Activated CD4-positive, alpha-beta T cell treated with anti-CD3 and anti-CD28 coated beads for 48 hours (primary cell): ENCODE data around the gene C1orf122.
"Not testable (repeated sequence)": the region's sequence is repeated elsewhere in the genome, so short reads cannot be mapped to it uniquely, and the experiment has no call there.

Source experiments
- DNase-seq: peaks from one replicate; pipeline ENCODE4 v3.0.0-alpha.2; 2020

C1orf122 gene

GRCh38 chr1:37807555-37808368, at the start of gene C1orf122, which contains the start of gene YRDC:
Gene C1orf122 (plus strand): TSS chr1:37807790. CDS start chr1:37808405, 615 bp downstream.
Gene YRDC (minus strand): TSS chr1:37808208. CDS start chr1:37808180, 28 bp downstream.
- DNase-seq: peak; percentile 96

DNA sequence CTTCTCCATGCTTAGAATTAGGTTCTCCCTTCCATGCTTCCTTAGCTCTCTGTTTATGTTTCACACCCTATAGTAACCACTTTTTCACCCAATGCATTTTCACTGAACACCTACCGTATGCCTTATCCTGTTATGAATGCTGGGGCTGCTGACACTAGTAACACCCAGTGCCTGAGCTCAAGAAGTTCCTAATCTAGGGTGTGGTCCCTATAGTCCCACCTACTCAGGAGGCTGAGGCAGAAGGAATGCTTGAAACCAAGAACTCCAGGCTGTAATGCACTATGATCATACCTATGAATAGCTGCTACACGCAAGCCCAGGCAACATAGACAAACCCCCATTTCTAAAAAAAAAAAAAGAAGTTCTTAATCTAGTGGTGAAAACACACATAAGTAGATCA, 48.1 kb upstream of the C1orf122 start:
- no peak for DNase-seq

DNA sequence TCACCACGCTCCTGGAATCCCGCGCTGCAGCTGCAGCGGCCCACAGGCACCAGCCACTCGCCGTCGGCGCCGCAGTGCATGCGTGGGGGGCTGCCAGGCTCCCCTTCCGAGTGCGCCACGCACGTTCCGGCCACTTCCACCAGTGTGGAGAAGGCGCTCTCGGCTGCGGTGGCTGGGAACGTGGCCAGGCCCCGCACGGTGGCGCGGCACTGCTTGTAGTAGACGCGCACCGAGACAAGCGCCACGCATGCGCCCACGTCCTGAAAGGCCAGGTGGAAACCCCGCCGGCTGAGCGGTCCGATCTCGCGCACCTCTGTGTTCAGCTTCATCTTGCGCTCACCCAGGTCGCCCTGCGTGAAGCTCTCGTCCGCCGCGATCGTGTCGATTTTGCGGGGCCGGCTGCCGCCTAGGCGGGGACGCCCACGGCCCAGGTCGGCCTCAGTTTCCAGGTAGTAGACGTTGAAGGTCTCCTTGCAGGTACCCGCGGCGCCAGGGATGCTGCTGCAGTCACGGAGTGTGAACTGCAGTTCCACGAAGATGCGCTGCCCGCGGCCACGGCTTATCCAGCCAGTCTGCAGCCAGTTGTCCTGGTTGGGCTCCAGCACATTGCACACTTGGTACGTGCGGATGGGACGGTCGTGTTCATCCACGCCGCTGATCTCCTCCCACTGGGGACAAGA, 46.0 kb upstream of the C1orf122 start:
- DNase-seq: no peak

GRCh38 chr1:37762516-37762915, 45.1 kb upstream of the C1orf122 start:
- no peak for DNase-seq

DNA sequence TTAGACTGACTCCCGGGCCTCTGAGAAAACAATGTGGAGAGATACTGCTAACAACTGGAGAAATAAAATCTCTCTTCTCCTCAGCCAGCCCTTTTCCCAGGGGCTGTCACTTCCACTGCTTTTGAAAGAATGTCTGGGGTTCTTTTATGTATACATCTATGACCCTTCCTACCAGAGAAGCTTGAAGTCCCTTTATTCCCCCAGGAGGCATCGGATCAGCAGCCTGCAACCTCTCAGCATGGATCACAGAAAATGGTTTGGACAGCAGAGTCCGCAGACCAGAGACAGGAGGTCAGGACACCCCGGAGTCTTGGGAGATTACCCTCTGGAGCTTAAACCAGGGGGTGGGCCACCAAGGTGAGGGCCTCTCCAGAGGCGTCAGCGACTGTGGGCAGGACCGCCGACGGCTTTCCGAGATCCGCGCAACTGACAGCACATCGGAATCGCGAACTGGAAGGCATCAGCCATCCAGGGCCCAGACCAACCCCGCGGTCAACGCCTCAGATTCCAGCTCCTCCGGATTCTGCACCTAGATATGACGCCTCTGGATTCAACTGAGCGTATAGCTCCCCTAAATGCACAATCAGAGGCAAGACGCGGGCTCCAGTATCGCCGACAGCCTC, 43.7 kb upstream of the C1orf122 start:
- no peak for DNase-seq

- DNase-seq: peak; percentile 76
These were observed 43.2 kb upstream of the C1orf122 start for GRCh38 chr1:37764414-37764825.

DNA sequence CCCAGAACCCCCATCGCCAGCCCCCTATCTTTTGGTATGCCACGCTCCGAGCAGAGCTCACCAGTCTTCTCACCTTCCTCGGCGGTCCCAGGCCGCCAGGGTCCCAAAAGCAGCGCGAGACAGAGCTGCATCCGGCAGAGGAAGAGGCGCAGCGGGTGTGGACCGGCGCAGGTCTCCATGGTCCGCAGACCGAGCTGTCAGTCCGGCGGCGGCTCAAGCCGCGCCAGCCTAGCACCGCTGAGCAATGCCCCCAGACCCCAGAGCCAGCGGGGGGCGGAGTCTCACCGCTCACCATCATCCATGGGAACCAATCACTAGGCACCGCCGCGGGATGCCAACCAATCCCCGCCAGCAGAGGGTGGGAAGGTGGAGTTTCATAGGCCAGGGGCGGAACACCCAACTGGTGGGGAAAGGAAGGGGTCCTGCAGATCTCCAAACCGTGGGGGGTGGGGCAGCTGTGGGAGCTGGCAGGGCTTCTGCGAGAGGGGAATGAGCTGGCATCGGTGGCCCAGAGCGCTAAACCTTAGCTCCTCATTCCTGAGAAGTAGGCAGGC, 42.6 kb upstream of the C1orf122 start, which contains the start of gene EPHA10:
TSS of gene EPHA10 (minus strand) at position 233 of the 554 bp plus-strand sequence. CDS start at position 179, 54 bp downstream.
- no peak for DNase-seq

GRCh38 chr1:37765916-37766664, 41.5 kb upstream of the C1orf122 start:
- DNase-seq: peak; percentile 59

DNA sequence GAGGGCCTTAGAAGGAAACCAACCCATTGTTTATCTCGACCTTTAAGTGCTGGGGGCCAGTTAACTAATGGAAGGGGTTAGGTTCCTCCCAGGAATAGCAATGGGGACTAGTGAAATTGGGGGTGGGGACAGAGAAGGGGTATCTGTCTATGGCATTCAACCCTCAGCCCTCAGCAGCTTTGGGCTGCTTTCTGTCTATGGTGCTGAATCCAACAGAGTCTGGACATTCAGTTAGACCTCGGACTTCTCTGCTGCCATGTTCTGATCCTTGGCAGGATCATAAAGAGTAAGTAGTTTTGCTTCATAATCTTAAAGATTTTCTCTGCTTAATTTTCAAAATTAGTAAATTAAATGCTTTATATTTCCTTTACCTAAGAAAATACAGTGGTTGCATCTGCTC, 40.1 kb upstream of the C1orf122 start:
- no peak for DNase-seq

DNA sequence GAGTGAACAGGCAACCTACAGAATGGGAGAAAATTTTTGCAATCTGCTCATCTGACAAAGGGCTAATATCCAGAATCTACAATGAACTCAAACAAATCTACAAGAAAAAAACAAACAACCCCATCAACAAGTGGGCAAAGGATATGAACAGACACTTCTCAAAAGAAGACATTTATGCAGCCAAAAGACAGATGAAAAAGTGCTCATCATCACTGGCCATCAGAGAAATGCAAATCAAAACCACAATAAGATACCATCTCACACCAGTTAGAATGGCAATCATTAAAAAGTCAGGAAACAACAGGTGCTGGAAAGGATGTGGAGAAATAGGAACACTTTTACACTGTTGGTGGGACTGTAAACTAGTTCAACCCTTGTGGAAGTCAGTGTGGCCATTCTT, 36.1 kb upstream of the C1orf122 start:
- DNase-seq: not testable (repeated sequence)

DNA sequence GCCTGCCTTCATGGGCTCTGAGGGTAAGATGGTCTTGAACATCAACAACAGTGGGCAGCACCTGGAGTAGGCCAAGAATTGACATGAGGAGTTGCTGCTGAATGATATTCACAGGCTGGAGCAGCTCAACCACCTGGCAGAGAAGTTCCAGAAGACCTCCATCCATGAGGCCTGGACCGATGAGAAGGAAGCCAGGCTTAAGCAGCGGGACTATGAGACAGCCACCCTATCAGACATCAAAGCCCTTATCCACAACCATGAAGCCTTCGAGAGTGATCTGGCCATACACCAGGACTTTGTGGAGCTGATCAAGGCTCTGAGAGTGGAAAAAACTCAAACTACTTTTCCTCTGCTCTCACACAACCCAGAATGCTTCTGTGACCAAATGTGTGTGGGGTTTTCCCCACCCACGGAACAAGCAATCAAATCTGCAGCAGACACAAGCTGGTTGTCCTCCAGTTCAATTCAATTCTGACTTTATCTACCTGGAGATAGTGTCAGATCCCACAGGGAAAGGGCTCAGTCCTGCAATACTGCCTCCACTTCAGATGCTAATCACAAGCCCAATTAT, 30.6 kb upstream of the C1orf122 start:
- peak; percentile 54 for DNase-seq

GRCh38 chr1:37778654-37779053, 28.9 kb upstream of the C1orf122 start:
- DNase-seq: no peak

DNA sequence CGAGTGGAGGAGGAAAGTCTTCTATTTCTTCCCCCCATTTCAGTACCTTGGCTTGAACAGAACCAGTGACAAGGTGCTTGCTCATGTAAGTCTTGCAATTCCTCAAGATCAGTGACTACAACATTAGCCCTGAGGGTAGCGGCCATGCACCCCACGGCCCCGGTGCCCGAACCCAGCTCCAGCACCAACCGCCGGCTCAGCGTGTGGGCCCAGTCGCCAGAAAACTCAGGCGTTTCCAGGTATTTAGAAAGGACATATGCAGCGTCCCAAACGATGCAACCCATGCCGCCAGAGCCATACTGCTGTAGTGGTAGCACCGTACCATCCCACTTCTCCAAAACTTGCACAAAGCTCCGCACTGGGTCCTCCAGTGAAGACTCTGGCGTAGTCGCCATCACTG, 25.1 kb upstream of the C1orf122 start:
- no peak for DNase-seq

- DNase-seq: no peak
These were observed 14.5 kb upstream of the C1orf122 start for GRCh38 chr1:37792943-37793686.

GRCh38 chr1:37793773-37794371, 13.7 kb upstream of the C1orf122 start, which contains the start of gene MANEAL:
Gene MANEAL (plus strand): TSS chr1:37793847. CDS start chr1:37794183, 336 bp downstream.
- peak; percentile 53 for DNase-seq

- no peak for DNase-seq
These were observed 12.9 kb upstream of the C1orf122 start for GRCh38 chr1:37794372-37795339.

GRCh38 chr1:37795340-37796125, 12.1 kb upstream of the C1orf122 start:
- peak; percentile 68 for DNase-seq

GRCh38 chr1:37797750-37798345, 9.7 kb upstream of the C1orf122 start:
- DNase-seq: no peak
